ENCODE measurements around the gene LMBRD2. TPM values are rescaled to one million over a fixed set of nuclear protein-coding genes. Genes with fewer than 3 reads are reported as not detected.

The LMBRD2 gene
- total RNA-seq, 4 donors from 2014 or later, result 8.1 to 22.4 (median 11.3) TPM

- WGBS, 2 donors, result 67 to 68% methylated on average over 7 of the region's 7 CpGs
- H3K4me3 ChIP-seq (ENCODE audit: low read depth, poor library complexity, severe bottlenecking), result no peak overlapping the region
- intact Hi-C loops (cut with DNase I; ENCODE audit: low total_unique reads), result no loop called here
- no peak for DNase-seq (ENCODE audit: low spot score in 2 of 2)
- TF ChIP-seq POLR2A (IDR thresholded peaks at IDR 0.05), result no peak
Observed at GRCh38 chr5:36153298-36153677, 1.6 kb upstream of the LMBRD2 start.

GRCh38 chr5:36152324-36153297, 924 bp upstream of the LMBRD2 start:
- DNase-seq (ENCODE audit: low spot score in 2 of 2), result no peak
- 4% methylated on average over 24 of the region's 24 CpGs for WGBS, 2 donors
- H3K4me3 ChIP-seq (ENCODE audit: low read depth, poor library complexity, severe bottlenecking), result peak overlapping the region; percentile 75
- TF ChIP-seq, protein P1, sequence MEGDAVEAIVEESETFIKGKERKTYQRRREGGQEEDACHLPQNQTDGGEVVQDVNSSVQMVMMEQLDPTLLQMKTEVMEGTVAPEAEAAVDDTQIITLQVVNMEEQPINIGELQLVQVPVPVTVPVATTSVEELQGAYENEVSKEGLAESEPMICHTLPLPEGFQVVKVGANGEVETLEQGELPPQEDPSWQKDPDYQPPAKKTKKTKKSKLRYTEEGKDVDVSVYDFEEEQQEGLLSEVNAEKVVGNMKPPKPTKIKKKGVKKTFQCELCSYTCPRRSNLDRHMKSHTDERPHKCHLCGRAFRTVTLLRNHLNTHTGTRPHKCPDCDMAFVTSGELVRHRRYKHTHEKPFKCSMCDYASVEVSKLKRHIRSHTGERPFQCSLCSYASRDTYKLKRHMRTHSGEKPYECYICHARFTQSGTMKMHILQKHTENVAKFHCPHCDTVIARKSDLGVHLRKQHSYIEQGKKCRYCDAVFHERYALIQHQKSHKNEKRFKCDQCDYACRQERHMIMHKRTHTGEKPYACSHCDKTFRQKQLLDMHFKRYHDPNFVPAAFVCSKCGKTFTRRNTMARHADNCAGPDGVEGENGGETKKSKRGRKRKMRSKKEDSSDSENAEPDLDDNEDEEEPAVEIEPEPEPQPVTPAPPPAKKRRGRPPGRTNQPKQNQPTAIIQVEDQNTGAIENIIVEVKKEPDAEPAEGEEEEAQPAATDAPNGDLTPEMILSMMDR (IDR thresholded peaks at IDR 0.05), result no peak
- no peak for TF ChIP-seq POLR2A (IDR thresholded peaks at IDR 0.05)
- intact Hi-C loops (cut with DNase I; ENCODE audit: low total_unique reads), result no loop called here

GRCh38 chr5:36150676-36151433, 832 bp downstream of the LMBRD2 start:
- 1 to 2% methylated on average over 23 of the region's 23 CpGs for WGBS, 2 donors
- H3K4me3 ChIP-seq (ENCODE audit: low read depth, poor library complexity, severe bottlenecking), result peak overlapping the region; percentile 75
- intact Hi-C loops (cut with DNase I; ENCODE audit: low total_unique reads), result no loop called here
- no peak for DNase-seq (ENCODE audit: low spot score in 2 of 2)
- TF ChIP-seq POLR2A (IDR thresholded peaks at IDR 0.05), result no peak
- TF ChIP-seq, protein P1 (IDR thresholded peaks at IDR 0.05), result no peak

DNA sequence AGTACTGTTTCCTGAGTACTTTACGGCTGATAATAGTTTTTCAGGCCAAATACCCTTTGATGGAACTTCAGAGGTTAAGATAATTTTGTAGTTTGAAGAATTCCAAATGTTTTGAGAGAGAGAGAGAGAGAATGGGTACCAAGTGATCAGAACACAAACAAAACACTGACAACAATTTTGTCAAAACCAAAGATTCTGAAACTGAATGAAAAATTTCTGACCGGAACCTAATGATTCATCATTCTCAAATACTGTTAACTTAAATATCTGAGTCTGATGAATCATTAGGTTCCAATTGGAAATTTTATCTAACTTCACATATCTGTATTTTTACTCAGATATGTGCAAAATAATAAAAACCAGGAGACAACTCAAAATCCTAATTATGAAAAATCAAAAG, 4.0 kb downstream of the LMBRD2 start:
- no peak for TF ChIP-seq POLR2A (IDR thresholded peaks at IDR 0.05)
- TF ChIP-seq, protein P1 (IDR thresholded peaks at IDR 0.05), result no peak
- no peak overlapping the region for H3K4me3 ChIP-seq (ENCODE audit: low read depth, poor library complexity, severe bottlenecking)
- intact Hi-C loops (cut with DNase I; ENCODE audit: low total_unique reads), result no loop called here
- 48 to 93% methylated on average over 2 of the region's 2 CpGs for WGBS, 2 donors
- no peak for DNase-seq (ENCODE audit: low spot score in 2 of 2)

GRCh38 chr5:36146390-36146789, 5.3 kb downstream of the LMBRD2 start:
- intact Hi-C loops (cut with DNase I; ENCODE audit: low total_unique reads), result no loop called here
- TF ChIP-seq, protein P1 (IDR thresholded peaks at IDR 0.05), result no peak
- TF ChIP-seq POLR2A (IDR thresholded peaks at IDR 0.05), result no peak
- no peak overlapping the region for H3K4me3 ChIP-seq (ENCODE audit: low read depth, poor library complexity, severe bottlenecking)
- WGBS, 2 donors, result 78 to 94% methylated on average over 3 of the region's 3 CpGs
- no peak for DNase-seq (ENCODE audit: low spot score in 2 of 2)

GRCh38 chr5:36145311-36145710, 6.4 kb downstream of the LMBRD2 start:
- DNase-seq (ENCODE audit: low spot score in 2 of 2), result no peak
- TF ChIP-seq POLR2A (IDR thresholded peaks at IDR 0.05), result no peak
- TF ChIP-seq, protein P1 (IDR thresholded peaks at IDR 0.05), result no peak
- 90 to 94% methylated on average over 4 of the region's 4 CpGs for WGBS, 2 donors
- intact Hi-C loops (cut with DNase I; ENCODE audit: low total_unique reads), result no loop called here
- no peak overlapping the region for H3K4me3 ChIP-seq (ENCODE audit: low read depth, poor library complexity, severe bottlenecking)
